GM19324 (cell line): ENCODE results near the gene TTLL10.
"Not testable (repeated sequence)": the region's sequence is repeated elsewhere in the genome, so short reads cannot be mapped to it uniquely, and the experiment has no call there.

Experiments used
- ATAC-seq: cut with Tn5 transposase; IDR thresholded peaks from one replicate; pipeline ENCODE4 v1.9.1; 2021; ENCODE audit warnings: mild to moderate bottlenecking, moderate library complexity; ENCODE audit not compliant: unreplicated experiment, low FRiP score

Gene TTLL10

GRCh38 chr1:1183221-1183747 is 9.6 kb downstream of the TTLL10 start:
- ATAC-seq, result no peak

GRCh38 chr1:1183833-1184775 is 10.4 kb downstream of the TTLL10 start:
- ATAC-seq, result no peak

- no peak for ATAC-seq
These were observed 11.6 kb downstream of the TTLL10 start for GRCh38 chr1:1185101-1185765.

- no peak for ATAC-seq
These were observed 14.3 kb downstream of the TTLL10 start for GRCh38 chr1:1187938-1188337.

GRCh38 chr1:1189111-1189510 is 15.4 kb downstream of the TTLL10 start:
- no peak for ATAC-seq

GRCh38 chr1:1191734-1192133 is 18.1 kb downstream of the TTLL10 start:
- ATAC-seq, result no peak

- no peak for ATAC-seq
These were observed 21.0 kb downstream of the TTLL10 start for GRCh38 chr1:1194723-1195122.

GRCh38 chr1:1195726-1196125 is 22.0 kb downstream of the TTLL10 start:
- ATAC-seq, result not testable (repeated sequence)

- ATAC-seq, result no peak
These were observed 22.9 kb downstream of the TTLL10 start for GRCh38 chr1:1196431-1197187.

GRCh38 chr1:1197188-1197500 is 23.5 kb downstream of the TTLL10 start:
- ATAC-seq, result no peak

- no peak for ATAC-seq
These were observed 24.1 kb downstream of the TTLL10 start for GRCh38 chr1:1197551-1198422.

- no peak for ATAC-seq
These were observed 24.9 kb downstream of the TTLL10 start for GRCh38 chr1:1198423-1199140.

GRCh38 chr1:1199141-1199960 is 25.7 kb downstream of the TTLL10 start:
- ATAC-seq, result no peak

- no peak for ATAC-seq
These were observed 26.5 kb downstream of the TTLL10 start for GRCh38 chr1:1199961-1200875.

GRCh38 chr1:1200876-1201810 is 27.5 kb downstream of the TTLL10 start:
- ATAC-seq, result no peak

- ATAC-seq, result no peak
These were observed 29.3 kb downstream of the TTLL10 start for GRCh38 chr1:1202831-1203560.
